Measurements from ENCODE around the gene CCDC117.

- TF ChIP-seq, protein P1, sequence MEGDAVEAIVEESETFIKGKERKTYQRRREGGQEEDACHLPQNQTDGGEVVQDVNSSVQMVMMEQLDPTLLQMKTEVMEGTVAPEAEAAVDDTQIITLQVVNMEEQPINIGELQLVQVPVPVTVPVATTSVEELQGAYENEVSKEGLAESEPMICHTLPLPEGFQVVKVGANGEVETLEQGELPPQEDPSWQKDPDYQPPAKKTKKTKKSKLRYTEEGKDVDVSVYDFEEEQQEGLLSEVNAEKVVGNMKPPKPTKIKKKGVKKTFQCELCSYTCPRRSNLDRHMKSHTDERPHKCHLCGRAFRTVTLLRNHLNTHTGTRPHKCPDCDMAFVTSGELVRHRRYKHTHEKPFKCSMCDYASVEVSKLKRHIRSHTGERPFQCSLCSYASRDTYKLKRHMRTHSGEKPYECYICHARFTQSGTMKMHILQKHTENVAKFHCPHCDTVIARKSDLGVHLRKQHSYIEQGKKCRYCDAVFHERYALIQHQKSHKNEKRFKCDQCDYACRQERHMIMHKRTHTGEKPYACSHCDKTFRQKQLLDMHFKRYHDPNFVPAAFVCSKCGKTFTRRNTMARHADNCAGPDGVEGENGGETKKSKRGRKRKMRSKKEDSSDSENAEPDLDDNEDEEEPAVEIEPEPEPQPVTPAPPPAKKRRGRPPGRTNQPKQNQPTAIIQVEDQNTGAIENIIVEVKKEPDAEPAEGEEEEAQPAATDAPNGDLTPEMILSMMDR (IDR thresholded peaks at IDR 0.05): no peak
- TF ChIP-seq POLR2AphosphoS5 (IDR thresholded peaks at IDR 0.05) (peak; percentile 80 to 85 (median 82)), POLR2A (IDR thresholded peaks at IDR 0.05) (peak; percentile 69 to 74), EP300 (IDR thresholded peaks at IDR 0.05) (peak in 1 of 4 donors; percentile 19)
Observed at GRCh38 chr22:28741785-28742561, 30.5 kb upstream of the CCDC117 start, which contains the start of the genes CHEK2 and HSCB.
